Calu3 (cell line): ENCODE results near the gene NECTIN1. TPM values are rescaled to one million over a fixed set of nuclear protein-coding genes. Genes with fewer than 3 reads are reported as not detected.
A peak's percentile ranks its signal among the peaks of the same experiment; 100 is the strongest.

ENCODE experiments used
- BruUV-seq: library from RNA; stranded (reverse); fragments of 400-500 nt; replicated peaks from 2 replicates; lab custom pipeline; 2021; lab: Mats Ljungman, UMichigan
- CTCF ChIA-PET: fragments of 300-600 bp; sonication (Branson Sonifier 250); formaldehyde crosslinking; loops from one replicate; lab custom pipeline; 2022; ENCODE audit warnings: antibody characterized with exemption; lab: Charles Lee
- DNase-seq: peaks from one replicate; pipeline ENCODE4 v3.0.0; 2022
- H3K27ac Mint-ChIP-seq: one replicate; pipeline ENCODE4 v1.8.0; 2022; ENCODE audit warnings: mixed read lengths; ENCODE audit not compliant: unreplicated experiment
- H3K27me3 Mint-ChIP-seq: one replicate; pipeline ENCODE4 v1.8.0; 2022; ENCODE audit warnings: mixed read lengths; ENCODE audit not compliant: unreplicated experiment
- H3K36me3 Mint-ChIP-seq: one replicate; pipeline ENCODE4 v1.8.0; 2022; ENCODE audit warnings: mild to moderate bottlenecking, moderate library complexity, mixed read lengths; ENCODE audit not compliant: insufficient read depth, unreplicated experiment
- H3K4me1 Mint-ChIP-seq: one replicate; pipeline ENCODE4 v1.8.0; 2022; ENCODE audit warnings: mild to moderate bottlenecking, low read depth, mixed read lengths; ENCODE audit not compliant: unreplicated experiment
- H3K4me3 Mint-ChIP-seq: one replicate; pipeline ENCODE4 v1.8.0; 2022; ENCODE audit warnings: mild to moderate bottlenecking, low read depth, moderate library complexity, mixed read lengths; ENCODE audit not compliant: unreplicated experiment
- H3K9me3 Mint-ChIP-seq: one replicate; pipeline ENCODE4 v1.8.0; 2022; ENCODE audit warnings: low read depth, mixed read lengths; ENCODE audit not compliant: unreplicated experiment
- CTCF ChIP-seq: fragments of 200-600 bp; IDR thresholded peaks from one replicate; pipeline ENCODE4 v1.8.0; 2022; ENCODE audit warnings: antibody characterized with exemption; ENCODE audit not compliant: unreplicated experiment
- intact Hi-C: fragments of 100-400 bp; cut with micrococcal nuclease; formaldehyde crosslinking; loops from one replicate; pipeline ENCODE4 v1.10.0; 2022; ENCODE audit not compliant: unreplicated experiment
- total RNA-seq: library from RNA; stranded (reverse); gene quantifications from 2 replicates; pipeline ENCODE4 v1.2.3, GENCODE V29; 2022

The NECTIN1 gene
- total RNA-seq, 1 experiment from 2014 or later: 22.1 TPM

- CTCF ChIA-PET: interaction anchor here (1.0 kb wide), 1 partner anchor 17 kb away, joined by 3 read pairs; no protein-coding TSS in a partner anchor
- H3K27ac Mint-ChIP-seq: no peak overlapping the region
- no peaks in the 10 kb centered on the region for H3K36me3 Mint-ChIP-seq
- no peak for TF ChIP-seq CTCF
- BruUV-seq: no TSS peak
- H3K4me1 Mint-ChIP-seq: no peaks in the 10 kb centered on the region
- no peak overlapping the region for H3K4me3 Mint-ChIP-seq
- H3K27me3 Mint-ChIP-seq: peaks cover 13% of the 10 kb centered on the region
- DNase-seq: no peak
- H3K9me3 Mint-ChIP-seq: no peaks in the 10 kb centered on the region
- intact Hi-C loops: no loop called here
Observed at GRCh38 chr11:119624629-119625028, 104.4 kb downstream of the NECTIN1 start.

- H3K4me1 Mint-ChIP-seq: no peaks in the 10 kb centered on the region
- intact Hi-C loops: no loop called here
- CTCF ChIA-PET: interaction anchor here (1.0 kb wide), 1 partner anchor 16 kb away, joined by 3 read pairs; no protein-coding TSS in a partner anchor
Observed at GRCh38 chr11:119624102-119624615, 104.8 kb downstream of the NECTIN1 start.

GRCh38 chr11:119623682-119624081 lies 105.3 kb downstream of the NECTIN1 start:
- no peaks in the 10 kb centered on the region for H3K4me1 Mint-ChIP-seq
- no peak overlapping the region for H3K27ac Mint-ChIP-seq
- no peak for DNase-seq
- no peak for TF ChIP-seq CTCF
- CTCF ChIA-PET: interaction anchor here (1.0 kb wide), 1 partner anchor 16 kb away, joined by 3 read pairs; no protein-coding TSS in a partner anchor
- BruUV-seq: no TSS peak
- no peaks in the 10 kb centered on the region for H3K9me3 Mint-ChIP-seq
- intact Hi-C loops: no loop called here
- H3K27me3 Mint-ChIP-seq: peaks cover 8% of the 10 kb centered on the region
- H3K4me3 Mint-ChIP-seq: no peak overlapping the region
- no peaks in the 10 kb centered on the region for H3K36me3 Mint-ChIP-seq

More at GRCh38 chr11:119624102-119624615, 104.8 kb downstream of the NECTIN1 start:
- no peak for DNase-seq
- H3K27me3 Mint-ChIP-seq: peaks cover 12% of the 10 kb centered on the region
- no peaks in the 10 kb centered on the region for H3K9me3 Mint-ChIP-seq
- BruUV-seq: no TSS peak
- TF ChIP-seq CTCF: peak; percentile 49
- no peak overlapping the region for H3K27ac Mint-ChIP-seq
- H3K36me3 Mint-ChIP-seq: no peaks in the 10 kb centered on the region
- H3K4me3 Mint-ChIP-seq: no peak overlapping the region

GRCh38 chr11:119622454-119623143 lies 106.4 kb downstream of the NECTIN1 start:
- CTCF ChIA-PET: interaction anchor here (0.5 to 0.6 kb wide), 3 partner anchors 25 to 112 kb away, joined by 4 to 5 read pairs (median 4); no protein-coding TSS in a partner anchor
- Mint-ChIP-seq H3K36me3 (no peaks in the 10 kb centered on the region), H3K9me3 (no peaks in the 10 kb centered on the region), H3K4me1 (no peaks in the 10 kb centered on the region), H3K4me3 (no peak overlapping the region), H3K27ac (no peak overlapping the region), H3K27me3 (no peaks in the 10 kb centered on the region)
- DNase-seq: no peak
- intact Hi-C loops: no loop called here
- no TSS peak for BruUV-seq
- no peak for TF ChIP-seq CTCF
